Karpas-422 (cell line): ENCODE measurements around the gene RAB5IF. TPM values are rescaled to one million over a fixed set of nuclear protein-coding genes. Genes with fewer than 3 reads are reported as not detected.

ENCODE experiments used
- DNase-seq: peaks from one replicate; pipeline ENCODE4 v3.0.0-alpha.2; 2015
- H2AFZ ChIP-seq: fragments of 200-600 bp; sonication (generic); 2 replicates; pipeline ENCODE4 v1.6.1; 2014; ENCODE audit warnings: antibody characterized with exemption, low read length, mixed read lengths
- H3K27ac ChIP-seq: fragments of 200-600 bp; sonication (generic); 2 replicates; pipeline ENCODE4 v1.5.1; 2014; ENCODE audit warnings: mild to moderate bottlenecking, low read length, moderate library complexity
- H3K27me3 ChIP-seq: fragments of 200-600 bp; sonication (generic); 2 replicates; pipeline ENCODE4 v1.6.1; 2014; ENCODE audit warnings: low read length, mixed read lengths
- H3K36me3 ChIP-seq: fragments of 200-600 bp; sonication (generic); 2 replicates; pipeline ENCODE4 v1.6.1; 2014; ENCODE audit warnings: low read length, mixed read lengths; ENCODE audit not compliant: insufficient read depth
- H3K4me1 ChIP-seq: fragments of 200-600 bp; sonication (generic); 2 replicates; pipeline ENCODE4 v1.6.1; 2014; ENCODE audit warnings: mild to moderate bottlenecking, low read length, mixed read lengths
- H3K4me2 ChIP-seq: fragments of 200-600 bp; sonication (generic); 2 replicates; pipeline ENCODE4 v1.6.1; 2014; ENCODE audit warnings: low read length, low read depth, mild to moderate bottlenecking; ENCODE audit not compliant: poor library complexity, severe bottlenecking
- H3K4me3 ChIP-seq: fragments of 200-600 bp; sonication (generic); 2 replicates; pipeline ENCODE4 v1.5.1; 2014; ENCODE audit warnings: mild to moderate bottlenecking, antibody characterized with exemption, low read length, mixed read lengths
- H3K79me2 ChIP-seq: fragments of 200-600 bp; sonication (generic); 2 replicates; pipeline ENCODE4 v1.6.1; 2014; ENCODE audit warnings: mild to moderate bottlenecking, low read length, mixed read lengths
- H3K9ac ChIP-seq: fragments of 200-600 bp; sonication (generic); 2 replicates; pipeline ENCODE4 v1.6.0; 2014; ENCODE audit warnings: low read length
- H3K9me2 ChIP-seq: fragments of 200-600 bp; sonication (generic), shearing (Covaris generic); replicated peaks from 2 replicates; pipeline ENCODE4 v1.6.0; 2014; ENCODE audit warnings: mild to moderate bottlenecking, low read length, moderate library complexity; ENCODE audit not compliant: insufficient read depth
- H3K9me3 ChIP-seq: fragments of 300-700, 200-600 bp; sonication (generic); 2 replicates; pipeline ENCODE4 v1.6.1; 2014; ENCODE audit warnings: low read length, mixed read lengths
- H4K20me1 ChIP-seq: fragments of 200-600 bp; sonication (generic); 2 replicates; pipeline ENCODE4 v1.6.1; 2014; ENCODE audit warnings: mild to moderate bottlenecking, antibody characterized with exemption, low read length, low read depth; ENCODE audit not compliant: insufficient read depth
- total RNA-seq: library from RNA; depleted of rRNA; stranded (reverse); fragments of >200 nt; shearing (Covaris generic); gene quantifications from 2 replicates; pipeline ENCODE4 v1.2.3, GENCODE V29; 2014; ENCODE audit warnings: low replicate concordance

The RAB5IF gene
- total RNA-seq, 1 experiment from 2014 or later: 82.1 TPM

DNA sequence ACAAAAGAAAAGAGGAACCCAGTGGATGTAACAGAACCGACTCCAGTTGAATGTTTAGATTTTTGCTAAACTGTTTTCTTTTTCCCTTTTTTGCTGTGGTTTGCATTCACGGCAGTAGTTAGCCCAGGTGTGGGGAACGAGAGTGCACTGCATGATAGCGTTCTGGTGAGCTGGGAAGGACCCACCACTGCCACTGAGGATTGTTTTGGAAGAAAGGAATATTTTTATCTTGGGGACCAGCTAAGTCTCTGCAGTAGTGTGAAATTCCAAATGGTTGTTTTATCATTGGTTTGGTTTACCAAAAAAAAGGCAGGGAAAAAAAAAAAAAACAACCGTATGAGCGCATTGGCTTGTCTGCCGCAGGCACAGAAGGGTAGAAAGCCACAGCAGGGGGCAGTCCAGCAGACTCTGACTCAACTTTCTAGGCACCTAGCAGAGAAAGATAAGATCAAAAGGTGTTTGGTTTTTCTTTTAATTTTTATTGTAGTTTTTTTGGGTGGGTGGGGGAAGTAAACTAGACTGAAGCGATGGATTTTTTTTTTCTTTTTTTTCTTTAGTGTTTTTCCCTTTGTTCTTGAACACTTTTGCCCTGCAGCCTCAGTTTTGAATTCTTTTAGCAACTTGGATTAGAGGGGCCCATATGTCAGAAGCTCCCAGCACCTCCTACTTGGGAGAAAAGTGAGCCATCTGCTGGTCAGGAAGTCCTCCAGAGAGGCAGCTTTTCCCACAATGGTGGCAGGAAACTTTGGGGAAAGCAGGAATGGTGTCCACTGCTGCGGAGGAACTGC is 13.5 kb upstream of the RAB5IF start:
- Histone ChIP-seq H3K27me3 (no peaks in the 10 kb centered on the region), H4K20me1 (no peaks in the 10 kb centered on the region), H3K9me3 (no peaks in the 10 kb centered on the region), H3K79me2 (no peaks in the 10 kb centered on the region), H3K36me3 (peaks cover 7% of the 10 kb centered on the region; the same call in 1 of the 2 replicates), H3K4me3 (no peak overlapping the region), H3K9me2 (no peaks in the 10 kb centered on the region), H3K27ac (no peak overlapping the region), H3K9ac (no peak overlapping the region), H3K4me1 (peaks cover 45% of the 10 kb centered on the region), H3K4me2 (no peak overlapping the region), H2AFZ (no peak overlapping the region)
- no peak for DNase-seq

DNA sequence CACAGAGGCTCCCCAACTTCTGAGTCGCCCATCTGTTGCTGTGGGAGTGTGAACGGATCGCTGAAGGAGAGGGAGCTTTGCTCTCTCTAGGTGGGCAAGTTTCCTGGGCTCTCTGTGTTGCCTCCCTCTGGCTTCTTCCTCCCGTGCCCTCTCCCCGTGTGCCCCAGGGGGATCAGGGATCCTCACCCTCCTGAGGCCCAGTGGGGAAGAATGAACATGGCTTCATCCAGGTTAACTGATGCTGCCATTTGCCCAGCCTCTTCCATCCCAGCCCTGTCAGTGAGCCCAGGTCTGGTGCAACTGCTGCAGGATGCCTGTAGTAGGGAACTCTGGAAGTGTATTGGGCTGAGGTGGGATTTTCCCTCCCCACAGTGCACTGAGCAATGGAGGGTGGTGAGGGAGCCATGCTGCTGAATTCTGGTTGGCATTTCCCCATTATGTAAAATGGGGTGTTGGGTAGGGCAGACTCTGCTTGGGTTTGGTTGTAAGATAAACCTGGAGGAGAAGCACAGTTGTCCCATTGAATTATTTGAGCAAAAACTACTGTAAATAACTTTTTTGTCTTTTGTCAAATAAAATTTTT is 12.1 kb upstream of the RAB5IF start:
- peaks cover 57% of the 10 kb centered on the region for H3K4me1 ChIP-seq

DNA sequence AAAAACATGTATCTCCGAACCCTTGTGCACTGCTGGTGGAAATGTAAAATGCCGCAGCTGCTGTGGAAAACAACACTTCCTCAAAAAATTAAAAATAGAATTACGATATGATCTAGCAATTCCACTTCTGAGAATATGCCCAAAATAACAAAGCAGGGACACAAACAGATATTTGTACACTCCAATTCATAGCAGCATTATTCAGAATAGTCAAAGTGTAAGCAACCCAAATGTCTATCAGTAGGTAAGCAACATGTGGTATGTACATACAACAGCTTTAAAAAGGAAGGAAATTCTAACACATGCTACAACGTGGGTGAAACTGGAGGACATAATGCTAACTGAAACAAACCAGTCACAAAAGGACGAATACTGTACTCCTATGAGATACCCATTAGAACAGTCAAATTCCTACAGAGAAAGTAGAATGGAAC is 5.7 kb upstream of the RAB5IF start:
- Histone ChIP-seq H3K9me2 (no peaks in the 10 kb centered on the region), H3K9me3 (no peaks in the 10 kb centered on the region), H3K9ac (no peak overlapping the region), H3K4me1 (peaks cover 61% of the 10 kb centered on the region), H3K4me2 (no peak overlapping the region), H4K20me1 (no peaks in the 10 kb centered on the region), H2AFZ (no peak overlapping the region), H3K27me3 (no peaks in the 10 kb centered on the region), H3K27ac (peak overlapping the region; percentile 30), H3K4me3 (no peak overlapping the region), H3K36me3 (no peaks in the 10 kb centered on the region), H3K79me2 (no peaks in the 10 kb centered on the region)
- no peak for DNase-seq

More for the DNA sequence above, 12.1 kb upstream of the RAB5IF start:
- peaks cover 7% of the 10 kb centered on the region; the same call in 1 of the 2 replicates for H3K36me3 ChIP-seq
- H3K27me3 ChIP-seq: no peaks in the 10 kb centered on the region
- peak overlapping the region; percentile 92 for H3K27ac ChIP-seq
- no peak overlapping the region for H2AFZ ChIP-seq
- H3K9me2 ChIP-seq: no peaks in the 10 kb centered on the region
- H3K9me3 ChIP-seq: no peaks in the 10 kb centered on the region
- no peaks in the 10 kb centered on the region for H3K79me2 ChIP-seq
- peak; percentile 48 for DNase-seq
- H3K9ac ChIP-seq: peak overlapping the region; percentile 2
- H3K4me3 ChIP-seq: no peak overlapping the region
- peak overlapping the region; percentile 25 for H3K4me2 ChIP-seq
- H4K20me1 ChIP-seq: no peaks in the 10 kb centered on the region

DNA sequence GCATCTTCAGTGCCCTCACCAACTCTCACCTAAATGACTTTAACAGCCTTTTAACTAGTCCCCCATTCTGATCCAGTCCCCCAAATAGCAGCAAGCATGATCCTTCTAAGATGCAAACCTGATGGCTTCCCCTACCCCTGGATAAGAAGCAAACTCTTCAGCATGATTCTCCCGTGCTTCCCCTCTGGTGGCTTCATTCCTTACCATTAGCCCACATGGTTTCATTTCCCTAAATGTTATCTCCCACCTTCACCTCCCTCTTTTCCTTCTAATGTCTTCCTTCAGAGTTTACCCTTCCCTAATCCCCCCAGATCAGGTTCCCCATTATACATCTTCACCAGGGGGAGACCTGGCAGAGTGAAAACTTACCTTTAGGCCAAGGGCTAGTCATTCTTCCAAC is 4.0 kb upstream of the RAB5IF start:
- Histone ChIP-seq H3K27me3 (no peaks in the 10 kb centered on the region), H3K9me2 (no peaks in the 10 kb centered on the region), H3K27ac (peak overlapping the region; percentile 62), H3K9me3 (no peaks in the 10 kb centered on the region), H3K4me1 (peaks cover 49% of the 10 kb centered on the region), H3K4me2 (no peak overlapping the region), H3K36me3 (no peaks in the 10 kb centered on the region), H2AFZ (no peak overlapping the region), H3K79me2 (peaks cover 9% of the 10 kb centered on the region), H3K4me3 (no peak overlapping the region), H3K9ac (no peak overlapping the region), H4K20me1 (peaks cover 9% of the 10 kb centered on the region)
- no peak for DNase-seq

DNA sequence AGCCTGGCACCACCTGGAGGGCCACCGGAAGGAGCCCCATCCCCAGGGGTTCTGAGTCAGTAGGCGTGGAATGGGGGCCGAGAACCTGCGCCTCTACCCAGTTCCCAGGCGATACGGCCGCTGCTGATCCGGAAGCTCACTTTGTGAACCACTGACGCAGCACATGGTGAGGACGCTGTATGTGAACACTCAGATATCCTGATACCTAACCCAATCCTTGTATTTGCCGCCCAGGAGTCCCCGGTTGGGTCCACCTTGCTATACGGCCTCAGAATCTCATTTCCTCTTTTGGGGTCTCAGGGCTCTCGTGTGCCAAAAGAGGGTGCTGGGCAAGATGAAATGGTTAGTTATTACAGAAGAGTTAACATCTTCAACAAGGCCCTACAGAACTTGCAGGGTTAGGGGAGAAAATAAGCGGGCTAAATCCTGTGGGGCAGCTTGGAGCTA is 604 bp upstream of the RAB5IF start:
- Histone ChIP-seq H3K36me3 (peaks cover 15% of the 10 kb centered on the region), H3K4me1 (peaks cover 35% of the 10 kb centered on the region), H3K4me2 (peak overlapping the region; percentile 88), H4K20me1 (peaks cover 19% of the 10 kb centered on the region), H3K9me3 (no peaks in the 10 kb centered on the region), H2AFZ (0 out of 2 replicates have a peak overlapping the region, but pooled peaks have one; percentile 86), H3K9ac (peak overlapping the region; percentile 83), H3K4me3 (peak overlapping the region; percentile 80), H3K27me3 (no peaks in the 10 kb centered on the region), H3K9me2 (no peaks in the 10 kb centered on the region), H3K79me2 (peaks cover 31% of the 10 kb centered on the region), H3K27ac (peak overlapping the region; percentile 94)
- DNase-seq: peak; percentile 95

DNA sequence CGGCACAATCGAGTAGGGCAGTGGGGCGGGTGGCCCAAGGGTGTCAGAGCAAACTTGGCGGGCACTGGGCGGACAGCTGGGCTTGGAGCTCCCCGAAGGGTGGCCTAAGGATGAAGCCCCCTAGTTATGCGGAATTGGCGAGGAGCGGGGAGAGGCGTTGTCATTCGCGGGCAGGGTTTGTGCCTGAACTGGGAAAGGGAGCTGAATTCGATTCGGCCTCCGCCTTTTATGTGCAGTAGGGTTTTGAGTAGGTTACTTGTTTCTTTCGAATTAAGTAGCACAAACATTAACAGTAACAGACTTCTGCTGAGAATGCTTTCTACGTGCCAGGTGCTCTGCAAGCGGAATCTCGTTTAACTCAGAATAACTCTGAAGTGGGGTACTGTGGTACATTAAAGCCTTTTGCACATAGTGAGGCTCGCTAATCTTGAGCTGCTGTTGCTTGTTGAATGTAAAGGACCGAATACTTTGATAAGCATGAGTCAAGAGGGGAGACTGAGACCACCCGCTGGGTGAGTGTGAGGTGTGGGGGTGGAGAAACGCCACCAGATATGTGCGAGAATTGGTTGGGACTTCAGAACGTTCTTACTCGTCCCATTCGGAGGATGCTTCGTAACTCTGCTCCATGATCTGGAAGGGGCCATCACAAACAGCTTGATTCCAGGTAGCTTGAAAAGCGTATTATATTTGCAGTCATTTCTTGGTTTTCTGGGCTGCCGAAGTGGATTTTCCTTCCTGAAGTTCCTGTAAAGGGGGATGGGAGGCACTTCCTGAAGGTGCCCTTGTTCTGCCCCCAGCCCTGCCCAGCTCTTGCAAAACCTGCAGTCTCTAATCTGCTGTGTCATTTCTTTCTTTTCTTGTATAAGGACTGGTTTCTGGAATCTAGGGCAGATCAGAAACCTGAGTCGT is 833 bp downstream of the RAB5IF start:
- Histone ChIP-seq H3K9me2 (no peaks in the 10 kb centered on the region), H3K79me2 (peaks cover 31% of the 10 kb centered on the region), H2AFZ (no peak overlapping the region), H3K4me3 (peak overlapping the region; percentile 80), H3K36me3 (peaks cover 19% of the 10 kb centered on the region), H3K4me1 (peaks cover 32% of the 10 kb centered on the region), H3K27me3 (no peaks in the 10 kb centered on the region), H3K27ac (peak overlapping the region; percentile 43), H3K9ac (peak overlapping the region; percentile 94), H3K9me3 (no peaks in the 10 kb centered on the region), H4K20me1 (peaks cover 19% of the 10 kb centered on the region), H3K4me2 (peak overlapping the region; percentile 90)
- DNase-seq: peak; percentile 58

DNA sequence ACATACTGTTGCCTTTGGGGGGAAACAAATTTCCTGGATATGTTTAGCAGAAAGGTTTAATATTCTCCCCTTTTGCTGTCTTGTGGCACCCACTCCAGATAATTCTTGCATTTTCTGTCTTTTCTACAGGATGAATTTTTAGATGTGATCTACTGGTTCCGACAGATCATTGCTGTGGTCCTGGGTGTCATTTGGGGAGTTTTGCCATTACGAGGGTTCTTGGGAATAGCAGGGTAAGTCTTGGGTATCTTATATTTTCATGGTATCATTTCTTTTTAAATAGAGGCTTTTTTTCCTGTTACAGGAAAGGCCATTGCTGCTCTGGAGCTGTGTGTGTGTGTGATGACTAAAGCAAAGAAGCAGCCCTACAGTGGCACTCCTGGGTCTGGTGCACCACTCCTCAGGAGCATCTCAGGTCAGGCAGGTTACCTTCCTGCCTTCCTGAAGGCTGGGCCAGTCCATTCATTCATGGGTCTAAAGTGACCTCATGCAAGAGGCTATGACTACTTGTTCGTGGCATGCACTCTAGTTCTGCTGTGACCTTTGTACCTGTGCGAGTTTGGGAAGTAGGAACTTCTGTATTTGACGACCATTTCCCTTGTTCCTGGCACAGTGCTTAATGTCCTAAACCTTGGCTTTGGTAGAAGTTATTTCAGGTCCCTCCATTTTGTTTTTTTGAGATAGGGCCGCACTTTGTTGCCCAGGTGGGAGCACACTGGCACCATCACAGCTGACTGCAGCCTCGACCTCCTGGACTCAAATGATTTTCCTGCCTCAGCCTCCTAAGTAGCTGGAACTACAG is 2.2 kb downstream of the RAB5IF start:
- peaks cover 34% of the 10 kb centered on the region for H3K79me2 ChIP-seq
- no peaks in the 10 kb centered on the region for H3K27me3 ChIP-seq
- no peak overlapping the region for H2AFZ ChIP-seq
- H4K20me1 ChIP-seq: peaks cover 24% of the 10 kb centered on the region
- H3K9me2 ChIP-seq: no peaks in the 10 kb centered on the region
- peak overlapping the region; percentile 94 for H3K9ac ChIP-seq
- 0 out of 2 replicates have a peak overlapping the region, but pooled peaks have one; percentile 43 for H3K27ac ChIP-seq
- H3K4me3 ChIP-seq: peak overlapping the region; percentile 80
- H3K4me1 ChIP-seq: peaks cover 28% of the 10 kb centered on the region
- no peak for DNase-seq
- peaks cover 31% of the 10 kb centered on the region for H3K36me3 ChIP-seq
- H3K4me2 ChIP-seq: peak overlapping the region; percentile 90
- H3K9me3 ChIP-seq: no peaks in the 10 kb centered on the region
